PC-9 (cell line): ENCODE results near the gene SFN. TPM values are rescaled to one million over a fixed set of nuclear protein-coding genes. Genes with fewer than 3 reads are reported as not detected.

Experiments
- BruUV-seq: library from RNA; stranded (reverse); fragments of 400-500 nt; replicated peaks from 2 replicates; lab custom pipeline; 2021; lab: Mats Ljungman, UMichigan
- CTCF ChIA-PET: fragments of 300-600 bp; sonication (Branson Sonifier 250); formaldehyde crosslinking; loops from one replicate; lab custom pipeline; 2022; ENCODE audit warnings: antibody characterized with exemption; lab: Charles Lee
- POLR2A ChIA-PET: fragments of 300-600 bp; sonication (Branson Sonifier 250); formaldehyde crosslinking; loops from one replicate; lab custom pipeline; 2022; ENCODE audit warnings: antibody characterized with exemption; ENCODE audit not compliant: unreplicated experiment; lab: Charles Lee
- DNase-seq, 2 experiments: peaks; one replicate each; pipeline versions ENCODE4 v3.0.0 to v3.0.0-alpha.2; 2015 to 2022; ENCODE audit warnings: mixed read lengths in 1 of 2
- H2AFZ ChIP-seq: fragments of 200-600 bp; sonication (generic); 2 replicates; pipeline ENCODE4 v1.8.1; 2017; ENCODE audit warnings: antibody characterized with exemption
- H3F3A ChIP-seq: fragments of 200-600 bp; sonication (generic); 2 replicates; pipeline ENCODE4 v1.8.1; 2017; ENCODE audit warnings: antibody characterized with exemption, mild to moderate bottlenecking, low read depth; ENCODE audit not compliant: insufficient read depth
- H3K27ac ChIP-seq: fragments of 200-600 bp; sonication (generic); 2 replicates; pipeline ENCODE4 v1.6.1; 2016; ENCODE audit warnings: mixed run types
- H3K27me3 ChIP-seq: fragments of 200-600 bp; sonication (generic); 2 replicates; pipeline ENCODE4 v1.6.1; 2016; ENCODE audit warnings: low read depth, mixed run types; ENCODE audit not compliant: insufficient read depth
- H3K36me3 ChIP-seq: fragments of 200-600 bp; sonication (generic); 2 replicates; pipeline ENCODE4 v1.6.1; 2016; ENCODE audit warnings: low read depth, mixed run types
- H3K4me1 ChIP-seq: fragments of 200-600 bp; sonication (generic); replicated peaks from 2 replicates; pipeline ENCODE4 v1.6.1; 2016; ENCODE audit warnings: mixed run types; ENCODE audit not compliant: insufficient read depth
- H3K4me2 ChIP-seq: fragments of 200-600 bp; sonication (generic); 2 replicates; pipeline ENCODE4 v1.6.1; 2017; ENCODE audit warnings: mixed run types
- H3K4me3 ChIP-seq: fragments of 200-600 bp; sonication (generic); 2 replicates; pipeline ENCODE4 v1.6.1; 2016; ENCODE audit warnings: mixed run types
- H3K79me2 ChIP-seq: fragments of 200-600 bp; sonication (generic); 2 replicates; pipeline ENCODE4 v1.6.1; 2017; ENCODE audit warnings: low read depth, mixed run types
- H3K9me2 ChIP-seq: fragments of 200-600 bp; sonication (generic); 2 replicates; pipeline ENCODE4 v1.8.1; 2017; ENCODE audit warnings: mild to moderate bottlenecking; ENCODE audit not compliant: insufficient read depth
- H3K9me3 ChIP-seq: fragments of 200-600 bp; sonication (generic); 2 replicates; pipeline ENCODE4 v1.8.1; 2016; ENCODE audit warnings: low read depth; ENCODE audit not compliant: insufficient read depth
- H4K20me1 ChIP-seq: fragments of 200-600 bp; sonication (generic); 2 replicates; pipeline ENCODE4 v1.8.1; 2017; ENCODE audit not compliant: insufficient read depth
- CTCF ChIP-seq: fragments of 200-600 bp; sonication (generic); conservative IDR thresholded peaks from 2 replicates; pipeline ENCODE4 v1.6.1; 2017; ENCODE audit warnings: mixed run types, antibody characterized with exemption, mild to moderate bottlenecking, moderate library complexity
- EZH2 ChIP-seq: fragments of 200-600 bp; sonication (generic); IDR thresholded peaks from 2 replicates; pipeline ENCODE4 v1.8.0; 2017; ENCODE audit warnings: antibody characterized with exemption, low read depth
- intact Hi-C: fragments of 100-400 bp; cut with micrococcal nuclease; formaldehyde crosslinking; loops from one replicate; pipeline ENCODE4 v1.10.0; 2022; ENCODE audit not compliant: unreplicated experiment
- total RNA-seq: library from RNA; stranded (reverse); gene quantifications from 2 replicates; pipeline ENCODE4 v1.2.3, GENCODE V29; 2021

SFN gene
- total RNA-seq, 1 experiment from 2014 or later: 326 TPM

GRCh38 chr1:26820784-26821269 is 42.1 kb upstream of the SFN start:
- Histone ChIP-seq H4K20me1 (no peaks in the 10 kb centered on the region), H3K27me3 (no peaks in the 10 kb centered on the region), H3K36me3 (no peaks in the 10 kb centered on the region), H3K27ac (no peak overlapping the region), H3K9me2 (no peaks in the 10 kb centered on the region), H2AFZ (no peak overlapping the region), H3F3A (peaks cover 19% of the 10 kb centered on the region), H3K9me3 (no peaks in the 10 kb centered on the region), H3K79me2 (0 out of 2 replicates have a peak, but pooled peaks cover under 1% of the 10 kb centered on the region), H3K4me1 (peaks cover 24% of the 10 kb centered on the region), H3K4me2 (no peak overlapping the region), H3K4me3 (no peak overlapping the region)
- ChIA-PET POLR2A (no interaction called here), CTCF (no interaction called here)
- intact Hi-C loops: no loop called here
- DNase-seq: no peak
- TF ChIP-seq CTCF (no peak), EZH2 (no peak)
- no TSS peak for BruUV-seq

- Histone ChIP-seq H3K36me3 (no peaks in the 10 kb centered on the region), H3F3A (peaks cover 20% of the 10 kb centered on the region), H3K79me2 (peaks cover 12% of the 10 kb centered on the region), H4K20me1 (no peaks in the 10 kb centered on the region), H3K4me1 (peaks cover 28% of the 10 kb centered on the region), H3K27me3 (no peaks in the 10 kb centered on the region), H3K9me2 (no peaks in the 10 kb centered on the region), H3K4me2 (no peak overlapping the region), H3K4me3 (no peak overlapping the region), H2AFZ (no peak overlapping the region), H3K9me3 (no peaks in the 10 kb centered on the region), H3K27ac (no peak overlapping the region)
- TF ChIP-seq CTCF: no peak
- no peak for TF ChIP-seq EZH2
- intact Hi-C loops: no loop called here
- DNase-seq: no peak
- ChIA-PET POLR2A (interaction anchor here (0.6 kb wide), 1 partner anchor 39 kb away, joined by 7 read pairs; no protein-coding TSS in a partner anchor), CTCF (interaction anchor here (0.6 kb wide), 1 partner anchor 14 kb away, joined by 3 read pairs; no protein-coding TSS in a partner anchor)
- no TSS peak for BruUV-seq
Measured at GRCh38 chr1:26822737-26823395, 40.1 kb upstream of the SFN start.

GRCh38 chr1:26824731-26825130 is 38.2 kb upstream of the SFN start:
- Histone ChIP-seq H3K79me2 (peaks cover 30% of the 10 kb centered on the region), H3F3A (peaks cover 20% of the 10 kb centered on the region), H3K27me3 (no peaks in the 10 kb centered on the region), H3K36me3 (no peaks in the 10 kb centered on the region; the same call in 1 of the 2 replicates), H2AFZ (peak overlapping the region; percentile 49; the same call in 1 of the 2 replicates), H3K4me2 (peak overlapping the region; percentile 86), H3K9me3 (no peaks in the 10 kb centered on the region), H3K4me1 (peaks cover 34% of the 10 kb centered on the region), H3K27ac (peak overlapping the region; percentile 94), H3K4me3 (no peak overlapping the region), H4K20me1 (no peaks in the 10 kb centered on the region), H3K9me2 (no peaks in the 10 kb centered on the region)
- peak; percentile 38 to 90 for DNase-seq
- POLR2A ChIA-PET: interaction anchor here (0.6 to 0.8 kb wide), 2 partner anchors 40 to 132 kb away, joined by 4 to 6 read pairs; no protein-coding TSS in a partner anchor
- no peak for TF ChIP-seq CTCF
- no peak for TF ChIP-seq EZH2
- no TSS peak for BruUV-seq
- intact Hi-C loops: loop anchor here (1.0 kb wide), 2 partner anchors 25 to 39 kb away; partner anchors contain the start of gene SFN
- CTCF ChIA-PET: interaction anchor here (0.6 kb wide), 1 partner anchor 148 kb away, joined by 4 read pairs; no protein-coding TSS in a partner anchor
